ENCODE data around the gene OR1I1.

DNA sequence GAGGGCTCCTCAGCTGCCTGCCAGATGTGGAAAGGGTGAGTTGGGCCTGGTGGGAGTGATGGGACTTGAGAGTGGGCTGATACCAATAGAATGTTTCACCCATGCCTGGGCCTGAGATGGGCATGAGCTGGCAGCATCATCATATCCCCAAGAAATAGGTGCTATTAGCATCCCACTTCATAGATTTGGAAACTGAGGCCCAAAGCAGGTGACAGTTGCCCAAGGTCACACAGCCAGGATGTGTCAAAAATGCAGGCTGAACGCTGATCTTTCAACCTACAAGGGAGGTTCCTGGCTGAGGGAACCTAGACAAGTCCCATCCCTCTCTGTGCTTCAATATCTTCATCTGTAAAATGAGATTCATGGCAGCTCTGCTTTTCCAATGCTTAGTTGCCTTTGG is 29.7 kb downstream of the OR1I1 start:
- TF ChIP-seq POLR2A (IDR thresholded peaks at IDR 0.05) = no peak
- TF ChIP-seq, protein P1, sequence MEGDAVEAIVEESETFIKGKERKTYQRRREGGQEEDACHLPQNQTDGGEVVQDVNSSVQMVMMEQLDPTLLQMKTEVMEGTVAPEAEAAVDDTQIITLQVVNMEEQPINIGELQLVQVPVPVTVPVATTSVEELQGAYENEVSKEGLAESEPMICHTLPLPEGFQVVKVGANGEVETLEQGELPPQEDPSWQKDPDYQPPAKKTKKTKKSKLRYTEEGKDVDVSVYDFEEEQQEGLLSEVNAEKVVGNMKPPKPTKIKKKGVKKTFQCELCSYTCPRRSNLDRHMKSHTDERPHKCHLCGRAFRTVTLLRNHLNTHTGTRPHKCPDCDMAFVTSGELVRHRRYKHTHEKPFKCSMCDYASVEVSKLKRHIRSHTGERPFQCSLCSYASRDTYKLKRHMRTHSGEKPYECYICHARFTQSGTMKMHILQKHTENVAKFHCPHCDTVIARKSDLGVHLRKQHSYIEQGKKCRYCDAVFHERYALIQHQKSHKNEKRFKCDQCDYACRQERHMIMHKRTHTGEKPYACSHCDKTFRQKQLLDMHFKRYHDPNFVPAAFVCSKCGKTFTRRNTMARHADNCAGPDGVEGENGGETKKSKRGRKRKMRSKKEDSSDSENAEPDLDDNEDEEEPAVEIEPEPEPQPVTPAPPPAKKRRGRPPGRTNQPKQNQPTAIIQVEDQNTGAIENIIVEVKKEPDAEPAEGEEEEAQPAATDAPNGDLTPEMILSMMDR (IDR thresholded peaks at IDR 0.05) = no peak
- no peak for TF ChIP-seq EP300 (IDR thresholded peaks at IDR 0.05)

All from stomach (tissue), 4 donors.